Measurements from ENCODE around the gene AKAP7.
"Not testable (repeated sequence)": the region's sequence is repeated elsewhere in the genome, so short reads cannot be mapped to it uniquely, and the experiment has no call there.

Gene AKAP7

DNA sequence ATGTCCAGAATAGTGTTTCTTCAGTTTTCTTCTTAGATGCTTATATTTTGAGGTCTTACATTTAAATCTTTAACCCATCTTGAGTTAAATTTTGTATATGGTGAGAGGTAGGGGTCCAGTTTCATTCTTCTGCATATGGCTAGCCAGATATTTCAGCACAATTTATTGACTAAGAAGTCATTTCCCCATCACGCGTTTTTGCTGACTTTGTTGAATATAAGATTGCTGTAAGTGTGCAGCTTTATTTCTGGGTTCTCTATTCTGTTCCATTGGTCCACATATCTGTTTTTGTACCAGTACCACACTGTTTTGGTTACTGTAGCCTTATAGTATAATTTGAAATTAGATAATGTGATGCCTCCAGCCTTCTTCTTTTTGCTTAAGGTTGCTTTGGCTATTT lies 179.6 kb downstream of the AKAP7 start:
- DNase-seq (ENCODE audit: low spot score), result no peak
- TF ChIP-seq, protein P1, sequence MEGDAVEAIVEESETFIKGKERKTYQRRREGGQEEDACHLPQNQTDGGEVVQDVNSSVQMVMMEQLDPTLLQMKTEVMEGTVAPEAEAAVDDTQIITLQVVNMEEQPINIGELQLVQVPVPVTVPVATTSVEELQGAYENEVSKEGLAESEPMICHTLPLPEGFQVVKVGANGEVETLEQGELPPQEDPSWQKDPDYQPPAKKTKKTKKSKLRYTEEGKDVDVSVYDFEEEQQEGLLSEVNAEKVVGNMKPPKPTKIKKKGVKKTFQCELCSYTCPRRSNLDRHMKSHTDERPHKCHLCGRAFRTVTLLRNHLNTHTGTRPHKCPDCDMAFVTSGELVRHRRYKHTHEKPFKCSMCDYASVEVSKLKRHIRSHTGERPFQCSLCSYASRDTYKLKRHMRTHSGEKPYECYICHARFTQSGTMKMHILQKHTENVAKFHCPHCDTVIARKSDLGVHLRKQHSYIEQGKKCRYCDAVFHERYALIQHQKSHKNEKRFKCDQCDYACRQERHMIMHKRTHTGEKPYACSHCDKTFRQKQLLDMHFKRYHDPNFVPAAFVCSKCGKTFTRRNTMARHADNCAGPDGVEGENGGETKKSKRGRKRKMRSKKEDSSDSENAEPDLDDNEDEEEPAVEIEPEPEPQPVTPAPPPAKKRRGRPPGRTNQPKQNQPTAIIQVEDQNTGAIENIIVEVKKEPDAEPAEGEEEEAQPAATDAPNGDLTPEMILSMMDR (IDR thresholded peaks at IDR 0.05; ENCODE audit: extremely low read depth, missing control alignments), result no peak

DNA sequence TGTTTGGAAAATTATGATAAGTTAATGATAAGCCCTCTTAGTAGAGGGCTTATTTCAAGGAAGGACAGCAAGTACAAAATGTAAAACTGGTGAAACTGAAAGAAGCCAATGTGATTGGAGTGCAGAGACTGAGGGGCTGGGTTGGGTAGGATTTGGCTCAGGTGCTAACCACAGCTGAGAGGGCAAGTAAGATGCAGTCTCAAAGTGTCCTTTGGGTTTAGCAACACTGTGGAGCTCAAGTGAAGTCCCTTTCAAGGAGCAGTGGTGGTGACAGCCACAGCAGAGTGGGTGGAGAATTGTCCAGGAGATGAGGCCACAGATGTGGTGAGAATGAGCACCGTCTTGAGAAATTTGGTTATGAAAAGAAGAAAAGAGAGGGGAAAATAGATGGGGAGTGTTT lies 181.4 kb downstream of the AKAP7 start:
- no peak for DNase-seq (ENCODE audit: low spot score)
- TF ChIP-seq, protein P1 (IDR thresholded peaks at IDR 0.05; ENCODE audit: extremely low read depth, missing control alignments), result no peak

DNA sequence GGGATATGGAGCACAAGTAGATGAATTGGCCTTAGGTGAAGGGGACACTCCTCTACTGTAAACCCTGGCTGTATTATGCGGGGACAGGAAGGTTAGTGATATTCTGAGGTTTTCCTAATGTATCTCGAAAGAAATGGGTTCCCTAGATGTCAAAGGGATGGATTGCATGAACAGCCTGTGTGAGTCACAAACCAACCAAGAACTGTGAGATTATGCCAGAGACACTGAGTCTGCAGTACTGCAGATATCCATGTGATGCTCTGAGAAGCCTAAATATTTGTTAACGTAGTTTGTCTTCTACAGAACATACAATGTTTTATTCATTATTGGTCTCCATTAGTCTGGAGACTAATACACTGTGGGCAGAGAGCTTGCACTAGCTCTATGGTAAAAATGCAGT lies 182.2 kb downstream of the AKAP7 start:
- TF ChIP-seq, protein P1 (IDR thresholded peaks at IDR 0.05; ENCODE audit: extremely low read depth, missing control alignments), result no peak
- DNase-seq (ENCODE audit: low spot score), result no peak

DNA sequence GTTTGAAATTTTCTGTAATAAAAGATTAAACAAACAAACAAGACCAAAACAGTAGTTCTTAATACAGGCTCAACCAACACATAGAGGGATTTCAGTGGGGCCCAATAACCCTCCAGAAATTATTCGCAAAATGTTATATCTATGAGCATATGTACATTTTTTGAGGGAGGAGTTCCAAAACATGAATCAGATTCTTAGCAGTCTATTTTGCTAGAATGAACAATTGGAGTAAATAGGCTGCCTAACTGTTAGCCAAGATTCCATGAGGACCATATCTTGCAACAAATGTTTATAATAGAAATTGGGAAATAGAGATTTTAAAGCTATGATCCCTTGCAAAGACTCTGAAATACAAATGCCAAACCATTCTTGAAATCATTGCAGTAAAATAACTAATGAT lies 186.3 kb downstream of the AKAP7 start:
- TF ChIP-seq, protein P1 (IDR thresholded peaks at IDR 0.05; ENCODE audit: extremely low read depth, missing control alignments), result no peak
- DNase-seq (ENCODE audit: low spot score), result no peak

DNA sequence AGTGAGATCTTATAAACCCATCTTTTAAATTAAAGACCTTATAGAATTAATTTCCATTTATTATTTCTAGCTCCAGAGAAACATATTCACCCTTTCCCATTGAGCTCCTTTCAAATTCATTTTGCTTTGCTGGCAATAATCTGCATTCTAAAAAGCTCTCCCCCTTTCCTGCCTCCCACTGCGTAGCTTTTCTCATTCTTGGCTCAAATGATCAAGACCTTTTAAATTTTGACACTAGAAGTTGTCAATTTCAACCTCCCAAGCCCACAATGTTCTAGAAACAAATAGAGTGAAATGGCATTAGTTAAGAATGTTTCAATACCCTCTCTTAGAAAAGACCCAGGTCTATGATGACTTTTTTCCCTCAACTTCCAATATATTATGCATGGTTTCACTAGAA lies 186.9 kb downstream of the AKAP7 start:
- DNase-seq (ENCODE audit: low spot score), result no peak
- TF ChIP-seq, protein P1 (IDR thresholded peaks at IDR 0.05; ENCODE audit: extremely low read depth, missing control alignments), result no peak

DNA sequence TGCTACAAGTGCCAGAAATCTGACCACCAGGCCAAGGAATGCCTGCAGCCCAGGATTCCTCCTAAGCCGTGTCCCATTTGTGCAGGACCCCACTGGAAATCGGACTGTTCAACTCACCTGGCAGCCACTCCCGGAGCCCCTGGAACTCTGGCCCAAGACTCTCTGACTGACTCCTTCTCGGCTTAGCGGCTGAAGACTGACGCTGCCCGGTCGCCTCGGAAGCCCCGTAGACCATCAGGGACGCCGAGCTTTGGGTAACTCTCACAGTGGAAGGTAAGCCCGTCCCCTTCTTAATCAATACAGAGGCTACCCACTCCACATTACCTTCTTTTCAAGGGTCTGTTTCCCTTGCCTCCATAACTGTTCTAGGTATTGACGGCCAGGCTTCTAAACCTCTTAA lies 190.4 kb downstream of the AKAP7 start:
- DNase-seq (ENCODE audit: low spot score), result not testable (repeated sequence)

DNA sequence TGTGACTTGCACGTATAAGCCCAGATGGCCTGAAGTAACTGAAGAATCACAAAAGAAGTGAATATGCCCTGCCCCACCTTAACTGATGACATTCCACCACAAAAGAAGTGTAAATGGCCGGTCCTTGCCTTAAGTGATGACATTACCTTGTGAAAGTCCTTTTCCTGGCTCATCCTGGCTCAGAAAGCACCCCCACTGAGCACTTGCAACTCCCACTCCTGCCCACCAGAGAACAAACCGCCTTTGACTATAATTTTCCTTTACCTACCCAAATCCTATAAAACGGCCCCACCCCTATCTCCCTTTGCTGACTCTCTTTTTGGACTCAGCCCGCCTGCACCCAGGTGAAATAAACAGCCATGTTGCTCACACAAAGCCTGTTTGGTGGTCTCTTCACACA lies 193.5 kb downstream of the AKAP7 start:
- not testable (repeated sequence) for DNase-seq (ENCODE audit: low spot score)

DNA sequence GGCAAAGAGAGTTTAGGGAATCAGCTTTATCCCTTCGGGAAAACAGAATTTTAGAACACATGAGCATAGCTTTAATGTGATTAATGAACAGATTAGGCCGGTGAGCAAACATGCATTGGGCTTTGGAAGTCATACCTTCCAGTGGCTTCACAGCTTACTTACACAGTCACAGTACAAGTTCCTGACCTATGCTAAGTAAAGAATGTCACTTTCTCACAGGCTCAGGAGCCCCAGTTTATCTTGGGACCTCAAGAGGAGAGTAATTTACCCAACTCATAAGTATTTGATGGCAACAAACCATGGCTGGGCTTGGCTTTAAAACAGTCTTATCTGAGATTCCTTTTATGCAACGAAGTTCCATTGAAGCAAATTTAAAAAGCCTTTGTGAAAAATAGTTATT lies 195.9 kb downstream of the AKAP7 start:
- TF ChIP-seq, protein P1 (IDR thresholded peaks at IDR 0.05; ENCODE audit: extremely low read depth, missing control alignments), result no peak
- DNase-seq (ENCODE audit: low spot score), result no peak
